GM19467 (cell line): ENCODE measurements around the gene CTSO.

Source experiments
- ATAC-seq: cut with Tn5 transposase; IDR thresholded peaks from one replicate; pipeline ENCODE4 v1.9.1; 2021; ENCODE audit warnings: mild to moderate bottlenecking, moderate library complexity; ENCODE audit not compliant: unreplicated experiment

The CTSO gene, protein sequence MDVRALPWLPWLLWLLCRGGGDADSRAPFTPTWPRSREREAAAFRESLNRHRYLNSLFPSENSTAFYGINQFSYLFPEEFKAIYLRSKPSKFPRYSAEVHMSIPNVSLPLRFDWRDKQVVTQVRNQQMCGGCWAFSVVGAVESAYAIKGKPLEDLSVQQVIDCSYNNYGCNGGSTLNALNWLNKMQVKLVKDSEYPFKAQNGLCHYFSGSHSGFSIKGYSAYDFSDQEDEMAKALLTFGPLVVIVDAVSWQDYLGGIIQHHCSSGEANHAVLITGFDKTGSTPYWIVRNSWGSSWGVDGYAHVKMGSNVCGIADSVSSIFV

DNA sequence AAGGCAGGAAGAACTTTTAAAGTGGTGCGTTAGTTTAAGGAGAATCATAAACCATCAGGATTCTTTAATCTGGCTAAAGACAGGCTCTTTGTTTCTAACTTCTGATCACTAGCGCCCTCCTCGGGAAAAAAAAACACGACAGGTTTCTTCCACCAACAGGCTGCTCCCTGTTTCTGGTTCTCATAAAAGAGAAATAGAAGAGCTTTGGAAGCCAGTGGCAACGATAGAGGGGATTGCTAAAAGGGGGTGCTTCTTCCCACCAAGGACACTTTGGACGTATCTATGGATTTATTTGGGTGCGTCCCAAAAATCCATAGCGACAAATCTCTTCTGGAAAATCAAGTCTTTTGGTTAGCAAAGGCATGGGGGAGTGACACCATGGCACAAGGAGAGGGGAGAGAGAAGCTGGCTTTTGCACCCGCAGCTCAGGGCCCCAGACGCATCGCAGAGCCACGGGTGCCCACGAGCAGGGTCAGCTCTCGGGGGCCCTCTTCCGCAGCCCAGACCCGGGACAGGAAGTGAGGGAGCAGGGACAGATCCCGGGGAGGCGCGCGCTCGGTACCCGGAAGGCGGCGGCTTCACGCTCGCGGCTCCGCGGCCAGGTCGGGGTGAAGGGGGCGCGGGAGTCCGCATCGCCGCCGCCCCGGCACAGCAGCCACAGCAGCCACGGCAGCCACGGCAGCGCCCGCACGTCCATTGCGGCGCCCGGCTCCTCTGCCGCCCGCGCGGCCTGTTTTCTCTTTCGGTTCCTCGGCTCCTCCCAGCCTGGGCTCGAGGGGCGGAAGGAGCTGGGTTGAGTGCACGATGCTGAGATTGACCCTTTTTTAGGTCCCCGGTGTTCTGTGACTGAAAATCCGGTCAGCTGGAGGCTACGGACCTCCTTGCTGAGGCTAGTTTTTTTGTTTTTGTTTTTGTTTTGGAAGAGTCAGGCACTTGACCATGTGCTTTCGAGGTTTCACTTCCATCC, at the start of gene CTSO:
Gene CTSO, minus strand, starts transcription at position 716 of the 967 bp plus-strand sequence. Its CDS starts 19 bp downstream, at position 697.
- ATAC-seq: peak; percentile 95

DNA sequence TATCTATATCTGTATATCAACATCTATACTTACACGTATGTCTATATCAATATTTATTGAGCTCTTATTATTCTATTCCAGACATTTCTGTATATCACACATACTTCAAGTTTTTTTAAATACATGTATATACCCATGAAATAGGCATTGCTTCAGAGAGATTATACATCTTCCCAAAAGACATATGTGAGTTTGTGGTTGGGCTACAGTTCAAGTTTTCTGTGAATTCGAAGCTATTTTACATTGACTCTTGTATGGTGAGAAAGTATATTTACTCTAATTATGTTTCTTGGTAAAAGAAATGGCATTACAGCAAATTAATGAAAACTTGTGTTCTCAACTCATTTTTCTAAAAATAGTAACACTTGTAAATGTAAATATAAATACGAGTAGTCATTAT, 46.8 kb upstream of the CTSO start:
- ATAC-seq: no peak

DNA sequence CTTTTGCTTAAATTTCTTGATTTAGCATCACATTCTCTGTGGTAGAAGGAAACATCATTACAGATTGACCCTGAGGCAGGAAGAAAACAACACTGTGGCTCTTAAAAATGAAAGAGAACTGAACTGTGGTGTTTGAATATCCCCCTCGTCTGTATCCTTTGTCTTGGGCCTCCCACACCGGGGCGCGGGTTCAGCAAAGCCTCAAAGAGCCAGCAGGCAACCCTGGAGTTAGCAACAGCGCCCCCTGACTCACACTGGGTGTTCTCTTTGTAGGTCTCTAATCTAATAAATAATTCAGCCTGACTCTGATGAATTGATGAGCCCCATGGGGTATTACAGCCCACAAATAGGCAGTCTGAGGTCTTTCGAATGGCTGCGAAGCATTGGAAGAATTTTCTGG, 46.1 kb upstream of the CTSO start:
- no peak for ATAC-seq

DNA sequence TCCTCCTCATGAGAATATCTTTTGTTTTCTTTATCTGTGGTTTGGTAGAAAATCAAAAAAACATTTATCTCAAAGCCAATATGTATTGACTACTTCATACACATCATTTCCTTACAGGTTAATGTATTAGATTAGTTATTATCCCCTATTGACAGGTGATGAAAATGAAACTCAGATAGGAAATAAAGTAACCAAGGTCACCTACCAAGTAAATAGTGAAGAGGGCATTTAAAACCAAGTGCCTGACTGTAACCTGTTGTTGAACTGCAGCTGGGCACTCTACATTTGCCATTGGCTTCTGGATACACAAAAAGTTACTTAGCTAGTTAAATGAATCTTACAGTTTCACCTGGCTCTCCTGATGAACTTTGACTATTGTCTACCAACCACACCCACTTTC, 41.4 kb upstream of the CTSO start:
- no peak for ATAC-seq

DNA sequence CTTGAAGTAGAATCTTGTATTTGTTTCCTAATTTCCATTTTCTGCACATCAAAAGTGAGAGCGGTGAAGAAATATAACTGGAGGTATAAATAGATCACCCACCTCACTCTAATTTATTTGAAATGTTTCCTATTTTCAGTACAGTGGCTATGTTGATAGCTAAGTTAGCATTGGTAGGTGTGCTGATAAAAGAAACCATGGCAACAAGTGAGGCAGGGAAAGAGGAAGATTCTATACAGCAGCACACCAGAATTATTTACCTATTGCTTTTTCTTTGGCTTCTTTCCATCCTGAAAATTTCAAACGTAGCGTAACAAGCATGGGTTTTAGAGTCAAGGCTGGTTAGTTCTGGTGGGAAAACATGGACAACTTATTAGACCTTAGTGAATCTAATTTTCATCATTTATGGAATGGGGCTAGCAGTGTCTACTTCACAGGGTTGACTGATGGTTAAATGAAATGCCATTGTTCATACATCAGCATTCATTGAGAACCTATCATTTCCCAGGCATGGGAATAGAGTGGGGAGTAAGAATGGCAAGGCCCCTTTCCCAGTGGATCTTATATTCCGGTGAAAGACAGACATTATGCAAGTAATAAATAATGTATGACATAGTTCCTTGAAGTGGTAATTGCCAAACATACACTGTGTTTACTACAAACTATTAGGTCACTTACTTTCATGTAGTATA, 30.6 kb upstream of the CTSO start:
- no peak for ATAC-seq

DNA sequence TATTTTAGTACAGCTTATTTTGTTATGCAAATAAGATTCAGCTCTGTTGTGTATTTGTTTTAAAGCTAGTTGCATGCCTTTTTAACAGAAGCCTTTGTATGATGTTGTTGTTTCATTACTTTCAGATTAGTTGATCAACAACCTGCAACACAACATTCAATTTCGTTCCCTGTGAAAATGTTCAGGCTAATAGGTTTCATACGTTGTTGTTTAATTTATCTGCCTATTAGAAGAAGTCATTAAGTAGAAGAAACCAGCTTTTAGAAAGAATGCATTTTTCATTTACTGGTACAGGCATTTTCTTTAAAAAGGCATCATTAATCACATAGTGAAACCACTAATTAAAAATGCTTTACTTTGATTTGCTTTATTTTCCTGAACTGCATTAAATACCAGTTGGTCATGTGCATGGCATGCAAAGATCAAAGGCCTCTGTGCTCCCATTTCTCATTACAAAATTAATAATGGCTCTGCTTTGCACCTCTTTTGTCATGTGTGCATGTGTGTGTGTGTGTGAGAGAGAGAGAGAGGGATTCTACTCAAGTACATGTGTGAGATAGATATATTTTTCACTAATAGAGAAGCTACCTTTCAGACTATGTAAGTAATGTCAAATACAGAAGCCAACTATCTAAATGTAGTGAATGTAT, 29.2 kb upstream of the CTSO start:
- no peak for ATAC-seq

DNA sequence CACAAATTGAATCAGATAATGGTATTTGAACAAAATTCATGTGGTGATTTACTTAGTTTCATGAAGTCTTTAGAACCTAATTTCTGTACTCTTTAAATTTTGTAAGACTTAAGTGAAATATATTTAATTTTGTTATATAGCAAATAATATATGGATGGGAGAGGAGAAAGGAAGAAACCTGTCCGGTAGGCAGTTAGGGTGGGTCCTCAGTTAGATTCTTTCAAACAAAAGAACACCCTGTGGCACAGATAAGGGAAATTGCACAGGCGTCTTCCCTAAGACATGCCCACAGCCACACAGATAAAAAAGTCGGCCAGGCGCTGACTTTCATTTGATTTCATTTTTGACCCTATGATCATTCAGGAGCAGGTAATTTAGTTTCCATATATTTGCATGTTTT, 25.1 kb upstream of the CTSO start:
- no peak for ATAC-seq

DNA sequence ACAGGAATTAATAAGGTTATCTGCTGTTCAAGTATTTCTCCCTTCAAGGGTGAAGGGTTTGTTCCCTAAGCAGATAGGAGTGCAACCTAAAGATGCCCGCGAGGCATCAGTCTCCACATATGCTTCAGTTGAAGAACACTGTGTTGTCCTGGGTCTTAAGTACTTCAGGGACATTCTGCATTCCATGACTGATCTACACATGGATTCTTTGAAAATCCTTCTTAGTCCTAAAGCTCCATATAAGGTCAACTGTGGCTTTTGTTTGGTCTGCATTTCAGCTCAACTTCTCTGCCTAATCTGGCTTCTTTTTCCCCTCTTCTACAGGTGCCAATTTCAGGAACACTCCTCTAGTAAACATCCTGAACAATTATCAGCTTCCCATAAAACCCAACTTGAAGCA, 21.8 kb upstream of the CTSO start:
- no peak for ATAC-seq

DNA sequence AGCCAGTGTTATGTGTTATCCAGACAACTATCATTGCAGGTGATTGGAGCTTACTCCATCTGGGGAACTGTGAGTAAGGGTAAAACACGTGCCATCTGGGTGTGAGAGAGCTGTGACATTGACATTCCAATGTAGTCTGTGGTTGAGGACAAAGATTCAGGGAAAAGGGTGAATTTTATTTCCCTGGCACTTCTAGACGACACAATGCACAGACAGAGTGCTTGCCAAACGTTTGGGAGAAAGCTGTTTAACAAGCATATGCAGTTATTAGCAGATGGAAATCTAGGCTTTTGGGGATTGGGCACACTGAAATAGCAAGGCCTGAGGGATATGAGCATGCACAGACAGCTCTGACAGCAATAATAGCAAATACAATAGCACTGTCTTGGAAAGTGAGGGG, 21.3 kb upstream of the CTSO start:
- ATAC-seq: no peak

DNA sequence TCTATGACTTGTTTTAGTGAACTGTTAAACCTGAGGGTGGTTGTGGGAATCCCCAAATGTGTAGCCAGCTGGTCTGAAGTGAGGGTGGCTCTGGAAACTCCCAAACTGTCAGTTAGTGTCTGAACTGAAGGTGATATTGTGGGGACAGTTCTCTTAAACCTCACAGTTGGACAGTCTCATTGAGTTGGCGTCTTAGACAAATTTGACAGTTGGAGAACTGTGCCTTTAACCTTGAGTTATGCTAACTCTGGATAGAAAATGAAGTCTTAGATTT, 20.7 kb upstream of the CTSO start:
- peak; percentile 91 for ATAC-seq

DNA sequence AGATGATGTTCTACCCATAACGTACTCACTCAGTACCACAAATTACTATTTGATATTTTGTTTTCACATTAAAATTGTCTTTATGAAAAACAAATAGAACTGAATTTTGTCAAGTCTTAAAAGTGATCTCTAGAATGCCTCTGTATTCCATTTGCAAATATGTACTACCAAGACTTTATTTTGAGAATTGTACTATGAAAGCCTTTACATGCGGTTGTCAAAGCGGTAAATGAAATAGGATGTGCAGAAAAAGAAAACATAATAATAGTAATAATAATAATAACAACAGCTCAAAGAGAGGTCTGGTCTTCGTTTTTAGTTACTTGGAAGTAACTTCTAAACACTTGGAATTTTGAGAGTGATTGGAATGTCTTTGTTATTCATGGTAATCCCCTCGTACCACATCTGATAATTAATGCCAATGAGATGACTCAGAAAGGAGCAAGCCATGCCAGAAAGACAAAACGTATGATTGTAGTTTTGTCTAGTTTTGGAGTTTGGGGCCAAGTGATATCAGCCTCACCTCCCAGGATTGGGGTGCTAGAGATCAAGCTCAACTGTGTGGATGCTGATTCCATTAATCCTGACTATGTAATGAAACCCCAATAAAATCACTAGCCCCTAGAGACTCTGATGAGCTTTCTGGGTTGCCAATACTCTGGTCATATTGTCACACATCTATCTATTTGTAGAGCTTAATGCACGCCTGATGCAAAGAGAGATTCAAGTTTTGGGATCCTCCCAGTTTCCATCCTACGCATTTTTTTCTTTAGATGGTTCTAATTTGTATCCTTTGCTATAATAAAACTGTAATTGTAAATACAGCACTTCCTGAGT, 20.2 kb upstream of the CTSO start:
- peak; percentile 12 for ATAC-seq

DNA sequence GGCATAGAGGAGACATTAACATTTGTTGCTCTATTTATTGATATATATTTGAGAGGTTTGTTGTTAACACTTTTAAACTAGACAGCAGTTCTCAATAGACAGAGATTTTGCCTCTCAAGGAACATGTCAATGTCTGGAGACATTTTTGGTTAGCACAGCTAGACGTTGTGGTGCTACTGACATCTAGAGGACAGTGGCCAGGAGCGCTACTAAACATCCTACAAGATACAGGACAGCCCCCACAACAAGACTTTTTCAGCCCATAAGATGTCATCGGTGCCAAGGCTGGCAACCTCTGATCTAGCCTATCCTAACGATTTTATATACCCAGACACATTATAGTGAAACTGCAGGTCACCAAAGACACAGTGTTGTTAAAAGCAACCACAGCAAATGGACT, 18.4 kb upstream of the CTSO start:
- peak; percentile 66 for ATAC-seq

DNA sequence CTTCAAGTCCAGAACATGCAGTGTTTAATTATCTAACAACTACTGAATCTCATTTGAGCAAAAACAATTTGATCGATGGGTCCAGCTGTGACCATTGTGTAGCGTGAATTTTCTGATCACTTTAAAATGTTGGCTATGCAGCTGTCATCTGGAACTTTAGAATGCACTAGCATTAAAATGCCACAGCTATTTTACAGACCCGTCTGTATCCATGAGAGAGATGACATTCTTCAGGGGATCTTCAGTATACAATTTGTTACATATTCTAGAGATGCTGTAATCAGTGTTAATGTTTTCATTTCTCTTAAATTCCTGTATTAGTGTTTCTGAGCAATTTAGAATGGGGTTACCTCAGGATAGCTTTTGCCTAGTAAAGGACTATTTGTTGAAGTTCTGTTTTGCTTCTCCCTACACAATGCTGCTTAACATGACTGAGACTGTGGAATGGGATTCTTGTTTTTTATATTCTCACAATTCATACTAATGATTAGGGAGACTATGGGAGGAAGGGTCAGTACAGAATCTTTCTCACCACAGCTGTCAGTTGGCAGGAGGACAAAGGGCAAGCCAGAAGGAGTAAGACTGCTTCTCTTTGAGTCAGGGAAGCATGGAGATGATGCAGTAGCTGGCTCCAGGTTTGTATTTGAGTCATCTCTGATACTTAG, 13.2 kb upstream of the CTSO start:
- ATAC-seq: no peak

DNA sequence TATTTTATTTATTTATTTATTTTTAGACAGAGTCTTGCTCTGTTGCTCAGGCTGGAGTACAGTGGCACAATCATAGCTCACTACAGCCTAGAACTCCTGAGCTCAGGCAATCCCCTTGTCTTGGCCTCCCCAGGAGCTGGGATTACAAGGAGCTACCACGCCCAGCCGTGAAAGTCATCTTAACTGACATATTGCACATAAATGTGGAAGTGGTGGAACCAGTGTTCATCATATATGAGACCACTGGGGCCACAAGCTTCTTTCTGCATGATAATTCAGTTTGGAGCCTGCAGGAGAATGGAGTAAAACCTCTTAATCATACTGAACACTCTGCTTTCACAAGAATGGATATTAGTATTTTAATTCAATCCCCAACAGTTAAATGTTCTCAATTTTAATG, 12.5 kb upstream of the CTSO start:
- no peak for ATAC-seq

DNA sequence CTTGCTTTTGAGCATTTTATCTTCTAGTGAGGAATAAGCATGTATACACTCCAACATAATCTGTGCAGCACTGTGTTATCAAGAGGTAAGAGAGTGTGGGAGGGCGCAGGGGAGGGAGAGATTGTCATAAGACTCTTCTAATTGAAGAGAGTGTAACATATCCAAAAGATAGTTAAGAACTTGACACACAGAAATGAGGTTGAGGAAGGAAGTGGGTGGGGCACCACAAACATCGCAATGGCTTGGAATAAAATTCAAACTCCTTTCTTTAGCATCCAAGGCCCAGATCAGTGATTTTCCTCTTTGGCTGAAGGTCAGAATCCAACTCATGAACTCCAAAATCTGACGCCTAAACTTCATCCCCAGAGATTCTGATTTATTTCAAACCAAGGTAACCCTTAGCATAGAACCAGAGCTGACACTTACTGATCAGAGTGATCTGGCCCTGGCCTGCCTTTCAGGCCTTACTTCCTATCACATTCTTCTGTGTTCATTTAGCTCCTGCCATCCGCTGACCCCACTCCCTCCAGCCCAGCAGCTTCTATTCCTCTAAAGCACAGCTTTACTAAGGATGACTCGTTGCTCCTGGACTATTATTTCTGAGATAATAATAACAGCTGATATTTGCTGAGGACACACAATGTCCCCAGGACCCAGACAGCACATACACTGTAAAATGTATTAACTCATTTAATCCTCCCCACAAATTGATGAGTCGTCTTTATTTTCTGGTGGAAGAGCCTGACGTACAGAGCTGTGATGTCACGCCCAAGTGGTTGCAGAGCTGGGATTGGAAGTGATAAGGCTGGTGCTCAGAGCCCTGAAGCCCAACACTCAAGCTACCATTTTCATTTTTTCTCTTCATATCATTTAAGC, 10.6 kb upstream of the CTSO start:
- ATAC-seq: no peak

DNA sequence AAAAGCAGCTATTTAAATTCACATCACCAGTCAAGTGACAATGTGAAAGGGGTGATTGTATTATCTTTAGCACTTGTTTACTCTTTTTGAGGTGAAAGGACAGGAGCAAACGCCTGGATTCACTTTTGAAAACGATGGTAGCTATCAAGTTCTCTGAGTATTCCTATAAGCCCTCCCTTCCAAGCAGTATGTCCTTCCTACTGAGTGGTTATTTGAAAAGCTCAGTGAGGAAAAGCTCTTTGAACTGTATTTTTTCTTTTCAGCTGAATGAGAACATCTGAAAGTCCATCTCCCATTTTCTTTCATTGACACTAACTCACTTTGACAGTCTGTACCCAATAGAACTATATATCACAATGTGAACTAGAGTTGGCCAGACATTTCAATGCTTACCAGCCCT, 9.1 kb upstream of the CTSO start:
- no peak for ATAC-seq

DNA sequence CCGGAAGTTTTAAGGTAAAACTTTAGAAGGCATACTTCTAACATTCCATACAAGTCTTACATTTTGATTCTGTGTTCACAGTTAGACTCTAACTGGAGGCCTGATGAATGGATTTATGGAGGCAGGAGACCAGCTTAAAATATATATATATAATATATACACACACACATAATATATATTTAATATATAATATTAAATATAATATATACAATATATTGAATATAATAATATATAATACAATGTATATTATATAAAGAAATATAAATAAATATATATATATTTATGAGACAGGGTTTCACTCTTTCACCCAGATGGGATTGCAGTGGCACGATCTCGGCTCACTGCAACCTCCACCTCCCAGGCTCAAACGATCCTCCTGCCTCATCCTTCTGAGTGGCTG, 7.9 kb upstream of the CTSO start:
- ATAC-seq: no peak

DNA sequence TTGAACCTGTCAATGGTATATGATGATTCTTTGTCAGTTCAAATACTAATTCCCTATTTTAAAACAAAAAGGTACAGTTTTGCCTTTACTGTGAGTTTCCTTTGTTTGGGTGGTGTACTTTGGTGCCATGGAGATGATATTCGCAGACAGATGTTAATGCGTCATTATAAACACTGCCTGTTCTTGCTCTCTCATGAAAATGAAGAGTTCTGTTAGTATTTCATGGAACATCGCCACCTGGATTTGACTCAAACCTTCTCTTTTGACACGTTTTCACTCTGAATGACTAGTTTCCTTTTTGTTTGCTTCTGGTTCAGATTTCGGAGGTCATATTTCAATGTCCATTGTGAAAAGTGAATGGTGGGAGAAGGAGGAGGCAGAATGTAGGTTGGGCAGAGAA, 6.9 kb upstream of the CTSO start:
- ATAC-seq: no peak

DNA sequence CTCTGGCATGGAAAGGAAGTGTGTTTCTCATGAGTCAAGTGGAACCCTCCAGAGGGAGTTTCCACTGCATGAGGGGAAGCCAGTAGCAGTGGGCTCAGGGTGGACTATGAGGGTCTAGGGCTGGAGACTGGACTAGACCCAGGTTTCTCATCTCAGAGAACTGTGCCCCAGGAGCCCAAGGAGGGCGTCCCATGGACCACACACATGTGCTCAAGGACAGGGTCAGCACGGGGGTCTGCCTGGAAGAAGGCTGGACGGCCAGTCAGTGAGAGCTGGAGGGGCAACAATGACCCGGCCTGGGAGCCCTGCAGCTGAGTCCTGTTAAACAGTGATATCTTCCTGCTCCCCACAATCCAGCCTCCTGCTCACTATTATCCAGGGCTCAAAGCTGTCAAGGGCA, 5.8 kb upstream of the CTSO start:
- no peak for ATAC-seq
